LNCaP clone FGC (cell line): Measurements from ENCODE around the gene NFIA.

Source experiments
- DNase-seq: peaks from one replicate; pipeline ENCODE4 v3.0.0-alpha.2; 2011; ENCODE audit warnings: low read depth
- H3K4me3 ChIP-seq: 2 replicates; pipeline ENCODE4 v1.5.1; 2011; ENCODE audit warnings: mild to moderate bottlenecking, low read depth, low read length, control low read depth
- TF ChIP-seq, protein P1 (sequence below): IDR thresholded peaks from 2 replicates; pipeline ENCODE4 v1.5.1; 2012; ENCODE audit warnings: mild to moderate bottlenecking; ENCODE audit not compliant: control insufficient read depth, insufficient read depth; ENCODE audit errors: extremely low read depth

NFIA gene

DNA sequence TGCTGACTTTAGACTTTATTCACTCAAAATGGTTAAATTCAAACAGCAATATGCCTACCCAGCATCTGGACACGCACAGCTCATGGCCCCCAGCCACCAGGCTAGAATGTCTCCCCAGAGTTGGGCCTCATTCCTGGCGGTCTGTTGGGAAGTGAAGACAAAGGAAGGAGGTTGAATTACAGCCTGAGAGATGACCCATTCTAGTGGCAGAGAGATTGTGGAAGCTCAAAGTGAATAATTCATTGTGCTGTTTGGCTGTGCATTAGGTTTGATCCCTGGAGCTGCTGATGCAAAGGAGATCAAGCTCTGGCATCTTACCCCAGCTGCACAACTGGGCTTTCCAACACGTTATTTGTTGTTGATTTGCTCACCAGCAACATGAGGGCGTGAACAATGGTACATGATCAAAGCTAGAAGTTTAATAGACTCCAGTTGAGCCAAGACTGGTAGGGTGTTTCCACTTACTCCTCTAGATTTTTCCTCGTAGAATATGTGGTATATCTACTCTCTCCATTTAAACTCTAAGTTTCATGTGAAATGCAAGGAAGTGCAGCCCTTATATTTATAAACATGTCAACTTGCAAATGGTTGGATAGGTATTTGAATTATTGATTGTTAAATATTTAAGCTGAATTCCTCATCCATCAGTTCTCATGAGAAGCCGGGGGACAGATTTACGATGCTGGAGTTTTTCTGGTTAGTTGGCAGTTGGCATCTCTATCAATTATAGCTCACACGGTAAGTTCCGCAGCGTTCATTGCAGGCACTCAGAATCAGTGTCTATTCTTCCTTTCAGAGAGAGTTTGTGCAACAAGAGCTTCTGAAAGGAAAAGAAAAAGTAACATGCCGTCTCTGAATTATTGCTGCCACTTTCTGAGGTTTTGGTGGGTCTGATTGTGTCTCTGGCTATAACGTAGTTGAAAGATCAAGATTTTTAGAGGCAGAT is 419.9 kb downstream of the NFIA start:
- TF ChIP-seq, protein P1, sequence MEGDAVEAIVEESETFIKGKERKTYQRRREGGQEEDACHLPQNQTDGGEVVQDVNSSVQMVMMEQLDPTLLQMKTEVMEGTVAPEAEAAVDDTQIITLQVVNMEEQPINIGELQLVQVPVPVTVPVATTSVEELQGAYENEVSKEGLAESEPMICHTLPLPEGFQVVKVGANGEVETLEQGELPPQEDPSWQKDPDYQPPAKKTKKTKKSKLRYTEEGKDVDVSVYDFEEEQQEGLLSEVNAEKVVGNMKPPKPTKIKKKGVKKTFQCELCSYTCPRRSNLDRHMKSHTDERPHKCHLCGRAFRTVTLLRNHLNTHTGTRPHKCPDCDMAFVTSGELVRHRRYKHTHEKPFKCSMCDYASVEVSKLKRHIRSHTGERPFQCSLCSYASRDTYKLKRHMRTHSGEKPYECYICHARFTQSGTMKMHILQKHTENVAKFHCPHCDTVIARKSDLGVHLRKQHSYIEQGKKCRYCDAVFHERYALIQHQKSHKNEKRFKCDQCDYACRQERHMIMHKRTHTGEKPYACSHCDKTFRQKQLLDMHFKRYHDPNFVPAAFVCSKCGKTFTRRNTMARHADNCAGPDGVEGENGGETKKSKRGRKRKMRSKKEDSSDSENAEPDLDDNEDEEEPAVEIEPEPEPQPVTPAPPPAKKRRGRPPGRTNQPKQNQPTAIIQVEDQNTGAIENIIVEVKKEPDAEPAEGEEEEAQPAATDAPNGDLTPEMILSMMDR: no peak
- no peak for DNase-seq
- H3K4me3 ChIP-seq: no peak overlapping the region

DNA sequence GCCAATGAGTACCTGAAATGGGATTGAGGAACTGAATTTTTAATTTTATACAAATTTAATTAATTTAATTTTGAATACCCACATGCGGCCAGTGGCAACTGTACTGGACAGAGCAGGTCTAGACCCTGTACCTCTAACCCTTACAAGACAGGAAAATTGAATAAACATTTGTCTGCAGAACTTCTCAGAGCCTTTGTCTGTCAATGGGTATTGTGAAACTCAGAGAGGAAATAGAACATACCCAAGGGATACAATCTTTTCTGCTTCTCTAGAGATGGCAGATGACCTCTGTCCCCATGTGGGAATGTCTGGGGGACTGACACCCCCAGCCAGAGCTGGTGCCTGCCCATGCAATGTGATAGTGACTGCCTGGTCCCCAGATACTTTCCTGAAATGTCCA is 421.9 kb downstream of the NFIA start:
- TF ChIP-seq, protein P1: no peak
- no peak for DNase-seq
- H3K4me3 ChIP-seq: no peak overlapping the region

DNA sequence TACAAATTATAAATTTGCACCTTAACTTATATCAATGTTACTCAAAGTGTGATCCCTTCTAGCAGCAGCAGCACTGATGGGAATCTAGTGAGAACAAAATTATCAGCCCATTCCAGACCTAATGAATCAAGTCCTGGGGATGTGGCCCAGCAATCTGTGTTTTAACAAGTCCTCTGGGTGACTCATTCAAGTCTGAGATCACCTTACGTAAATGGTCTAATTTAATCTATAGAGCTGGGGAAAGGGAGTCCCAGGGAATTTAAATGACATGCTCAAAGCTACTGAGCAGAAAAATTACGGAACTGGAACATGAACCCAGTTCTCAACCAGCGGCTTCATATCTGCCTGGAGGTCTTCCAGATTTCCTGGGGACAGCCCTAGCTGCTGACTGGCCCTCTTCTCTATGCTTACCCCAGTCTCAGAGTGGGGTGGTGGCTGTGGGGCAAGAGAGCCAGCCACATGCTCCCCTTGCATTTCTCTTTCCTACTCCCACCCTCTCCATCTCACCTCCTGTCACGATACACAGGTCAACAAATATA is 422.6 kb downstream of the NFIA start:
- DNase-seq: no peak
- TF ChIP-seq, protein P1: no peak
- no peak overlapping the region for H3K4me3 ChIP-seq

DNA sequence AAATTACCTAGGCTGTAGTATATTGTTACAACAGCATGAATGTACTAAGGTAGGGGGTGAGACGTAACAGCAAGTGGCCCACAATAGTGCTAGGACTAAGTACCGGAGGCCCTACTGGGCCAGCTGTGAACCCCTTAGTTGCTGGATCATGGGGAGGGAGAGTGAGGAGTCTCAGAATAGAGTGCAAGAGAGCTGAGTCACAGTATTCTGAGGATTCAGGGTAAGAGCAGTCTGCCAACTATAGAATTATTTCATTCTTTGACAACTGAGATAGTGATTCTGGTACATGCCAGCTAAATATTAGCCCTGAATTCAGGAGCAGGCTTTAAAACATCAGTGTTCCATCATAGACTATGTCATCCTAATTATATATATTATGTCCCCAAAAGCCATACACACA is 423.9 kb downstream of the NFIA start:
- H3K4me3 ChIP-seq: no peak overlapping the region
- DNase-seq: no peak
- TF ChIP-seq, protein P1: no peak

DNA sequence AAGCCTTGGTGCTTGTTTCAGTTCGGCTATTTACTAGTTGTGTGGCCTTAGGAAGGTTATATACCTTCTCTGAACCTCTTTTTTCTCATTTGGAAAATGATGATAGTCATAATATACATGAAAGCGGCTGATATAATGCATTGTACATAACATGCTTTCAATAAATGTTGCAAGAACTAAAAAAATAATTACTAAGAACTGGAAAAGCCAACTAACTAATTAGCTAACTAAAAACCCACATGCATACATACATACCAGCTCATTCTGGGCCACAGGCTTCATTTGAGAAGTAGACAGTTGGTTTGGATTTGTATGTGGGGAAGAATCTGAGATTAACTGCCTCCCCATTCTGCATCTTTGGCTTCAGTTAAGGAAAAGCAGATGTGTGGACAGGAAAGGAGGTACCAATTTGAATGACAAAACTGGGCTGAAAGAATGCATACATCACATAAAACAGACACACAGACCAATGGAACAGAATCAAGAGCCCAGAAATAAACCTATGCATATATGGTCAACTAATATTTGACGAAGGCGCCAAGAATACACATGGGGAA is 424.7 kb downstream of the NFIA start:
- no peak for DNase-seq
- TF ChIP-seq, protein P1: no peak
- H3K4me3 ChIP-seq: no peak overlapping the region
